GM12875 (cell line): ENCODE data around the gene IER2.

Experiments used
- H3K4me3 ChIP-seq: one replicate; pipeline ENCODE4 v1.5.1; 2011; ENCODE audit warnings: low read depth, low read length, control low read depth
- CTCF ChIP-seq: IDR thresholded peaks from 2 replicates; pipeline ENCODE4 v1.5.1; 2011; ENCODE audit warnings: low read depth, mild to moderate bottlenecking, control low read depth, inconsistent platforms, low read length, moderate library complexity, borderline replicate concordance; ENCODE audit not compliant: insufficient read depth

Gene IER2

GRCh38 chr19:13104360-13104847 lies 45.8 kb upstream of the IER2 start:
- H3K4me3 ChIP-seq = peak overlapping the region; percentile 66
- TF ChIP-seq CTCF = peak; percentile 99

- H3K4me3 ChIP-seq = peak overlapping the region; percentile 66
- no peak for TF ChIP-seq CTCF
These were observed 45.1 kb upstream of the IER2 start for GRCh38 chr19:13104848-13105711.

GRCh38 chr19:13109361-13110098 lies 40.7 kb upstream of the IER2 start:
- TF ChIP-seq CTCF = no peak
- no peak overlapping the region for H3K4me3 ChIP-seq

GRCh38 chr19:13110099-13110610 lies 40.1 kb upstream of the IER2 start:
- TF ChIP-seq CTCF = no peak
- no peak overlapping the region for H3K4me3 ChIP-seq

- no peak for TF ChIP-seq CTCF
- H3K4me3 ChIP-seq = no peak overlapping the region
These were observed 37.7 kb upstream of the IER2 start for GRCh38 chr19:13112555-13112954.

GRCh38 chr19:13115936-13116281 lies 34.3 kb upstream of the IER2 start:
- TF ChIP-seq CTCF = no peak
- peak overlapping the region; percentile 85 for H3K4me3 ChIP-seq
